ENCODE measurements around the gene LRRC8E. TPM values are rescaled to one million over a fixed set of nuclear protein-coding genes. Genes with fewer than 3 reads are reported as not detected.

The LRRC8E gene
- total RNA-seq, 1 experiment from 2014 or later: 10.3 TPM

GRCh38 chr19:7895565-7895964, 7.3 kb downstream of the LRRC8E start:
- intact Hi-C loops (cut with micrococcal nuclease): no loop called here
- no peak for TF ChIP-seq CTCF (IDR thresholded peaks at IDR 0.05; ENCODE audit: unreplicated experiment)
- H3K4me1 Mint-ChIP-seq (ENCODE audit: insufficient read depth, unreplicated experiment): peaks cover 14% of the 10 kb centered on the region
- H3K36me3 Mint-ChIP-seq (ENCODE audit: insufficient read depth, unreplicated experiment): peaks cover 18% of the 10 kb centered on the region
- no peak overlapping the region for H3K4me3 Mint-ChIP-seq (ENCODE audit: unreplicated experiment)
- H3K27me3 Mint-ChIP-seq (ENCODE audit: insufficient read depth, unreplicated experiment): no peaks in the 10 kb centered on the region
- ChIA-PET CTCF (interaction anchor here (1.0 to 1.2 kb wide), 2 partner anchors 26 to 43 kb away, joined by 3 read pairs; no protein-coding TSS in a partner anchor), POLR2A (no interaction called here)
- H3K27ac Mint-ChIP-seq (ENCODE audit: low read depth, unreplicated experiment): peak overlapping the region; percentile 42
- H3K9me3 Mint-ChIP-seq (ENCODE audit: unreplicated experiment): no peaks in the 10 kb centered on the region
- no TSS peak for BruUV-seq (replicated peaks)
- DNase-seq (ENCODE audit: unreplicated experiment): no peak

GRCh38 chr19:7897292-7897691, 9.0 kb downstream of the LRRC8E start:
- Mint-ChIP-seq H3K4me1 (ENCODE audit: insufficient read depth, unreplicated experiment) (peaks cover 22% of the 10 kb centered on the region), H3K27ac (ENCODE audit: low read depth, unreplicated experiment) (peak overlapping the region; percentile 91), H3K36me3 (ENCODE audit: insufficient read depth, unreplicated experiment) (peaks cover 18% of the 10 kb centered on the region), H3K4me3 (ENCODE audit: unreplicated experiment) (no peak overlapping the region), H3K27me3 (ENCODE audit: insufficient read depth, unreplicated experiment) (no peaks in the 10 kb centered on the region), H3K9me3 (ENCODE audit: unreplicated experiment) (no peaks in the 10 kb centered on the region)
- peak; percentile 89 for DNase-seq (ENCODE audit: unreplicated experiment)
- no peak for TF ChIP-seq CTCF (IDR thresholded peaks at IDR 0.05; ENCODE audit: unreplicated experiment)
- POLR2A ChIA-PET: interaction anchor here (1.3 to 8.7 kb wide), 5 partner anchors 9 to 47 kb away, joined by 3 to 91 read pairs (median 7); partner anchors contain the start of gene LRRC8E
- intact Hi-C loops (cut with micrococcal nuclease): no loop called here
- CTCF ChIA-PET: interaction anchor here (1.4 to 2.8 kb wide), 2 partner anchors 28 to 45 kb away, joined by 4 to 18 read pairs; no protein-coding TSS in a partner anchor
- BruUV-seq (replicated peaks): no TSS peak

GRCh38 chr19:7898967-7899366, 10.7 kb downstream of the LRRC8E start:
- CTCF ChIA-PET: interaction anchor here (2.7 to 2.8 kb wide), 2 partner anchors 30 to 46 kb away, joined by 18 read pairs; no protein-coding TSS in a partner anchor
- DNase-seq (ENCODE audit: unreplicated experiment): no peak
- Mint-ChIP-seq H3K27ac (ENCODE audit: low read depth, unreplicated experiment) (no peak overlapping the region), H3K4me1 (ENCODE audit: insufficient read depth, unreplicated experiment) (peaks cover 22% of the 10 kb centered on the region), H3K36me3 (ENCODE audit: insufficient read depth, unreplicated experiment) (peaks cover 27% of the 10 kb centered on the region), H3K4me3 (ENCODE audit: unreplicated experiment) (no peak overlapping the region), H3K27me3 (ENCODE audit: insufficient read depth, unreplicated experiment) (no peaks in the 10 kb centered on the region), H3K9me3 (ENCODE audit: unreplicated experiment) (no peaks in the 10 kb centered on the region)
- no TSS peak for BruUV-seq (replicated peaks)
- intact Hi-C loops (cut with micrococcal nuclease): no loop called here
- POLR2A ChIA-PET: interaction anchor here (2.2 to 8.7 kb wide), 3 partner anchors 9 to 30 kb away, joined by 7 to 91 read pairs (median 53); partner anchors contain the start of gene LRRC8E
- no peak for TF ChIP-seq CTCF (IDR thresholded peaks at IDR 0.05; ENCODE audit: unreplicated experiment)

GRCh38 chr19:7899751-7900378, 11.6 kb downstream of the LRRC8E start:
- POLR2A ChIA-PET: interaction anchor here (0.8 to 8.7 kb wide), 8 partner anchors 10 to 280 kb away, joined by 3 to 91 read pairs (median 4); partner anchors contain the start of gene LRRC8E
- no peak overlapping the region for H3K4me3 Mint-ChIP-seq (ENCODE audit: unreplicated experiment)
- intact Hi-C loops (cut with micrococcal nuclease): loop anchor here (5.0 kb wide), 1 partner anchor 48 kb away; no protein-coding TSS in a partner anchor

More at GRCh38 chr19:7899751-7900378, 11.6 kb downstream of the LRRC8E start:
- Mint-ChIP-seq H3K4me1 (ENCODE audit: insufficient read depth, unreplicated experiment) (peaks cover 22% of the 10 kb centered on the region), H3K27me3 (ENCODE audit: insufficient read depth, unreplicated experiment) (no peaks in the 10 kb centered on the region), H3K9me3 (ENCODE audit: unreplicated experiment) (no peaks in the 10 kb centered on the region), H3K27ac (ENCODE audit: low read depth, unreplicated experiment) (no peak overlapping the region), H3K36me3 (ENCODE audit: insufficient read depth, unreplicated experiment) (peaks cover 20% of the 10 kb centered on the region)
- no TSS peak for BruUV-seq (replicated peaks)
- TF ChIP-seq CTCF (IDR thresholded peaks at IDR 0.05; ENCODE audit: unreplicated experiment): no peak
- no peak for DNase-seq (ENCODE audit: unreplicated experiment)
- CTCF ChIA-PET: interaction anchor here (0.6 to 2.8 kb wide), 7 partner anchors 17 to 219 kb away, joined by 3 to 18 read pairs (median 5); partner anchors contain the start of gene TRAPPC5

Data from MCF 10A (cell line).